Suppressor macrophage treated with lipopolysaccharide for 1 hour (primary cell): Measurements from ENCODE around the gene HEMGN.
"Not testable (repeated sequence)": the region's sequence is repeated elsewhere in the genome, so short reads cannot be mapped to it uniquely, and the experiment has no call there.

Source experiments
- DNase-seq, 3 donors: peaks; one replicate each; pipeline ENCODE4 v3.0.0-alpha.2; 2020 to 2022

Gene HEMGN

DNA sequence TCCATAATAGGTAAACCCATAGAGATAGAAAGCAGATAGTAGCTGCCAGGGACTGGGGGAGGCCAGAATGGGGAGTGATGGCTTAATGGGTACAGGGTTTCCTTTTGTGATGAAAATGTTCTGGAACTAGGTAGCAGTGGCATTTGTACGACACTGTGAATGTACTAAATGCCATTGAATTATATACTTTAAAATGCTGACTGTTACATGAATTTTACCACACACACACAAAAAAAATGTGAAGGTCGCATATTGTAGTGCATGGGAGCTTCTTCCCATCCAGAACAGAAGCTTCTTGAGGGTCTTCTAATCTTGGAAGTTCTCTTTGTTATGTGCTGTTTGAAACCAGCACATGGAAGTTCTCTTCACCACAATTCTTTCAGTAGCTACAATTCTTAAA is 25.3 kb upstream of the HEMGN start:
- DNase-seq = no peak

GRCh38 chr9:97962575-97962974 is 24.6 kb upstream of the HEMGN start:
- no peak for DNase-seq

GRCh38 chr9:97962136-97962535 is 24.2 kb upstream of the HEMGN start:
- DNase-seq = no peak

GRCh38 chr9:97961361-97961760 is 23.4 kb upstream of the HEMGN start:
- no peak for DNase-seq

DNA sequence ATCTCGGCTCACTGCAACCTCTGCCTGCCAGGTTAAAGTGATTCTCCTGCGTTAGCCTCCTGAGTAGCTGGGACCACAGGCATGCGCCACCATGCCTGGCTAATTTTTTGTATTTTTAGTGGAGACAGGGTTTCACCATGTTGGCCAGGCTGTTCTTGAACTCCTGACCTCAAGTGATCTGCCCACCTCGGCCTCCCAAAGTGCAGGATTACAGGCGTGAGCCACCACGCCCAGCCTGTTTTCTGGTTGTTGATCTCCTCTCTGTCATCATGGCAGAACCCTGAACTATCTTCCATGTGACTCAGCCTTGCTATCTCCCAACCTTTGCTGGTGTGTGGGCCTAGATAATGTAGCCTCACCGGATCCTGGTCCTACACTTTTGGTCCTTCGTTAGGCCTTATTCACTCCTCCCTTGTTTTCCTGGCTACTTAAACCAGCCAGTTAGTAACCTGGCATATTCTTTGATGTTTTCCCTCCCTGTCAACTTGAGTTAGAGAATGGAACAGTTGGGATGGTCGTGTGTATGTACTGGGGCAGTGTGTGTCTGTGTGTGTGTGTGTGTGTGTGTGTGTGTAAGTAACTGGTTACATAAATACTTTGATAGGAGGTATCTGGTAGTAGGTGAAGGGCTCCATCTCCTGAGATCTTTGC is 22.8 kb upstream of the HEMGN start:
- not testable (repeated sequence) for DNase-seq

DNA sequence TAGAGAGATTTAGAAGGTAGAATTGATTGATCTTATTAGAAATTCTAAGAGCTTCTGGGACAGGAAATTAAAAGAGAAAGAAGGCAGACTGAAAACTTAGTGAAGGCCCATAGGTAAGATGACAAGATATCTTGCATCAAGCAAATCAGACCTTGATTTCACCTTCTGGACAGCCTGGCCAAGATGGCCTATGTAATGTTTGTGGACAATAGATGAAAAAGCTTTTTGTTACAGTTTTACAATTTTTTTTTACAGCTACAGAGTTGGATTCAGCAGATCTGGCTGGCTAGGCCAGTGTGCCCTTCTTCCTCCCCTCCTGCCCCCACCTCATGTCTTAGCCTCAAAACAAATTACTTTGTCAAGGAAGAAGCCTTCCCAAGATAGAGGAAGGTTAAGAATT is 21.6 kb upstream of the HEMGN start:
- no peak for DNase-seq

GRCh38 chr9:97958812-97959511 is 21.0 kb upstream of the HEMGN start:
- DNase-seq = no peak

DNA sequence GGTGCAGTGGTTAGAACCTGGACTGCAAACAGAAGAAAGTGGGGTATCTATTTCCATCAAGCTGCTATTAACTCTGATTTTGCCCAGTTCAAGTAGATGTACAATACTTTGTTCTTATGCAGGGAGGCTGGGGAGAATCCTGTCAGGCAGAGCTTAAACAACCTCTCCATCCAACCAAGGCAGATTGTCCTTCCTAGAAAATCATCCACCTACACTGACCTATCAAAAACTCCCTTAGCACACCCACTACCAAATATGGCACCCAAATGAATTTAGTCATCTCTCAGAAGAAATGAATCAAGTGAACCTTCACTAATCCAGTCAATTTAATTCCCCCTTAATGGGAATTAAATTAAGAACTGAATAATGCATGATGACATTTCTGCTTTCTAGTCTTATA is 18.4 kb upstream of the HEMGN start:
- DNase-seq = peak in 1 of 3 donors; percentile 16

- DNase-seq = peak; percentile 34 to 46 (median 36)
Observed at GRCh38 chr9:97954550-97954989, 16.6 kb upstream of the HEMGN start.

- not testable (repeated sequence) for DNase-seq
Observed at GRCh38 chr9:97950873-97951272, 12.9 kb upstream of the HEMGN start.

GRCh38 chr9:97947094-97947493 is 9.1 kb upstream of the HEMGN start:
- not testable (repeated sequence) for DNase-seq

- not testable (repeated sequence) for DNase-seq
Observed at GRCh38 chr9:97945470-97945869, 7.5 kb upstream of the HEMGN start.

DNA sequence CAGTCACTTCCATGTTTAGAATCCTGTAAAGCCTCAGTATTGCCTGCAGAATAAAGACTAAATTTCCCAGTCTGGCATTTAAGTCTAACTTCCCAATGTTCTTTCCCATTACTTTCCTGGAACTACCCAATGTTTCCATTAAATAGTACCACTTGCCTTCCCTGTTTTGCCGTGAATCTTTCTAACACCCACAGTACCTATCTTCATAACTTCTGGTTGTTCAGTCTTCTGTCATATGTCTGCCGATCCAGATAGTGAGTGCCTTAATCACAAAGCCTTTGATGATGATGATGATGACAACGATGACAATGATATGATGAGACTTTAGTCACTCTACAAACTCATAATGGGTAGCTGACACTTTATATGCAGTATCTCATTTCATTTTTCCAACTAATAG is 6.6 kb upstream of the HEMGN start:
- DNase-seq = no peak

DNA sequence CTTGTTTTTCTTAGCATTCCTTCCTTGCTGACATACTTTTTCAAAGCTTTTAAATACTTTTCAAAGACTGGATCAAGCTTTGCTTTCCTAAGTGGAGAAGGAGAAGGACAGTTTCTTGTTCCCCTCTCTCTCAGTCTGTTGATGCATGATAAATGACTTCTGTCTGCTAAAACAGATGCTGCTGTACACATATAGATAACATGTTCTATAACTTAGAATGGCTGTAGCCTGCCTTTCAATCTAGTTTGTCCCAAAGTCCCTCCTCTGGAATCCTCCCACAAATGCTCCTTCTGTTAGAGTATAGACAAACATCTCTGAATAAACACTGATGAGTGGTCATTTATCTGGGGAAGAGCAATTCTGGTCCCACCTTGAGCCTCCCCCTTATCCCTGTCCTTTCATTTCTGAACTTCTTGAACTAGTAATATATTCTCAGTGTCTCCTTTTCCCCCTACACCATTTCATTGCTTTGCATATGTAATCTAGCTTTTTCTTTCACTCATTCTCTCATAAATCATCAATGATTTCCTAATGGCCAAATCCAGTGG is 5.4 kb upstream of the HEMGN start:
- no peak for DNase-seq

GRCh38 chr9:97941323-97941722 is 3.4 kb upstream of the HEMGN start:
- no peak for DNase-seq

DNA sequence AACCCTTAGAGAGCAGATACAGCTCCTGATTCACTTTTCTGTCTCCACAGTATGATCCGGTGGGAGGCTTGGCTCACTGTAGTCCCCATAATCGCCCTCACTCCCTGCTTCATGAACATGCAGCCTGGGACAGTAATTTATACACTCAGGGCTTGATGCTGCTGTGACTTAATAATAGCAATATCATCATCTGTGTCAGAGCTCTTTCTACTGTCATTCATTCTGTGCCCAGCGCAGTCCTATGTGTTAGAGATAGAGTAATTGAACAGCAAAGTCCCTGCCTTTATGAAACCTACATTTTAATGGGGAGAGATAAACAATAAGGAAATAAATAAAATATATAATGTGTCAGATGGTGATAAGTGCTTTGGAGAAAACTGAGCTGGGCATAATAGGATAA is 2.8 kb upstream of the HEMGN start:
- DNase-seq = no peak

DNA sequence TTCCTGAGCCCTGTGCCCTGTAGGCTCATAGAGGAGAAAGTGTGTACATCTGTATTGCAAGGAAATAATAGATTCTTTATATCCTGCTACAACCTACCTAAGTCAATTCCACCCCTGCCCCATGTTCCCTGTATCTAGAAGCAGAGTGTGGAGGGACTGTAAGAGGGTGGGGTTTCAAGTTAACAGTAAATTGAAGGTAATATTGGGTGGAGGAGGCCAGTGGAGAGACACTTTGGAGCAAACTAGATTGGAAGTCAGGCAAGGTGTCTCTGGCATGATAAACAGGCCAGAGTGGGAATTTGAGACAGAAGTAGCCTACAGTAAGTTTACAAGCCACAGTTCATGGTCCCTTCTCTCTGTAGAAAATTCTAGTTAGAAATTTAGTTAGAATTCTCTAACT is 2.3 kb upstream of the HEMGN start:
- DNase-seq = no peak

GRCh38 chr9:97936998-97937397 is 974 bp downstream of the HEMGN start:
- no peak for DNase-seq

DNA sequence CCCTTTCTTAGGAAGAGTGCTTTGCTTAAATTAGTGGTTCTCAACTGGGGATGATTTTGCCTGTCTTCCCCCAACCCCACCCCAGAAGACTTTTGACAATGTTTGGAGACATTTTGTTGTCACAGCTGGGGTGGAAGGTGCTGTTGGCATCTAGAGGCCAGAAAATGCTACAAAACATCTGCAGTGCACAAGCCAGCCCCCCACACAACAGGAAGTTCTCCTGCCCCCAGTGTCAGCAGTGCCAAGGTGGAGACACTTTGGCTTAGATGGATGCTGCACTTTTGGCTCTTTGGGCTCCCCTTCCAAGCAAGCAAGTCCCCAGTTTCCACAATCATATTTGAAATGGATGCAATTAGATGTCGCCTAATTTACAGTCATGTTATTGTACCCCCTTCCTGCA is 2.7 kb downstream of the HEMGN start:
- no peak for DNase-seq

DNA sequence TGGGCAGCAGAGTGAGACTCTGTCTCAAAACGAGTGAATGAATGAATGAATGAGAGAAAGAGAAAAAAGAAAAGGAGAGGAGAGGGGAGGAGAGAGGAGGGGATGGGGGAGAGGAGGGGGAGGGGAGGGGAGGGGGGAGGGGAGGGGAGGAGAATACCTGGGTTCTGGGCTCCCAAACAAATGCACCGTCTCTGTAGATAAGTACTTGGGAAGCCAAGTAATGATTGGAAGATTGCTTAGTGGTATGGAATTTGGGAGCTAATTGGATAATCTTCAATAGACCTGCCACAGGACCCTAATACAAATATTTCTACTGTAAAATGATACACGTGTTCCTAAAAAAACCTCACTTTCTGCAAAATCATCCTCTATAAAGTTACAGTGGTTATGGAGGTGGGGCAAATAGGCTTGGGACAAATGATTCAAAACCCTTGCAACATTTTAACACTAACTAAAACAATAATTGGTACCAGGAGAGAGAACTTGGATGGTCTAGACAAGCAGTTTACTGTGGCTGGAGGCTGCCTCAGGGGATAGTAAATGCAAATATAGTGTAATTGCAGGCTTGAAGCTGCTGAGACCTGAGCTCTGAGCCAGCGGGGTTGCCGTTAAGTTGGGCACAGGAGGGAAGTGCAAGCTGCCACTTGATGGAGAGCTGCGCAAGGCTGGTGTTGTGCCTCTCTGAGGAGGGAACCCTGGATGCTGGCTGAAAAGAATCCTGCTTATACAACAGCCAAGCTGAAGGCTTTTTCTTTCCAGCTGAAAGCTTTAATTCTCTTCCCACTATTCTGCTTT is 3.5 kb downstream of the HEMGN start:
- DNase-seq = no peak

DNA sequence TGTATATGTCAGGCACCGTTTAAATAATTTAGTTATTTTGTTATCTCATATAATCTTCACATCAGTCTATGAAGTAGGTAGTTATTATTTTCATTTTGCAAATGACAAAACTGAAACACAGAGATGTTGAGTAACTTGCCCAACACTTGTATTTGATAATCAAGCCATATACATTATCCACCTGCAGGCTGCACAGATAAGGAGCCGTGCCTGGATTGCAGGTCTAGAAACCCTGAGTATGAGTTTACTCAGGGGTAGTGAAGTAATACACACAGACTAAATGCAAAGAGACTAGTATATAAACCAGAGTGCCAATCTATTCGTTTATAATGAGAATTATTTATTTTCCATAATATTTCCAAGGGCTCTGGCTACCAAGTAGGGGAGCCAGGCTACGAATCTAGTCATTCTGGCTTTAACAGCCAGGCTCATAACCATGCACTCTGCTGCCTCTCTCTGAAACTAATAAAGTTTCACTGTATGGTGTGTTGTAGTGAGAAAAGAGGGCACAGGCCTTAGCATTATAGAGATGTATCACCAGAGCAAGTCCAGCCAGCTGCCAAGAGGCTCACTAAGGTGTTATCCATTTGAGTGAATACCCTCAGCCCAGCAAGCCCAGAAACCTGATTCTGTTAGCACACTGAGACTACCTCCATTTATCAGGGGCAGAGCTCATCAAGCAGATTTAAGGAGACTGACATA is 4.5 kb downstream of the HEMGN start:
- DNase-seq = no peak

DNA sequence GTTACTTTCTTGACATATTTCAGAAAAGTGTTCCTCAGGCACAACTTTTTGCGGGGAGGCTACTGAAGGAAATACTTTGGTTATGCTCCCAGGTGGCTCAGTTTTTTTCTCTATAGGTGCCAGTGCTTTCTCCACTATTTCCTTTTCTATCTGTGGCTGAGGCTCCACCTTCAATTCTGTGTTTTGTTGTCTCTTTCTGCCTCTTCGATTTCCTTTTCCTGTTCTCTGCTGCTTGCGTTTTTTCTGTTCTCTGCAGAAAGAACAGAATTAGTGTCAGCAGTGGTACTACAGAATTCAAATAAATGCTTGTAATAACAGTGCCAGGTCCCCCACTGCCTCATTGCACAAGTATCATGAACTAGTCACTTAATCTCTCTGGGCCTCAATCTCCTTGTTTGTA is 7.0 kb downstream of the HEMGN start:
- DNase-seq = no peak
